Ovary (tissue), 3 donors: ENCODE data around the gene PRKAG1.

Experiments used
- EP300 ChIP-seq: sonication (generic); formaldehyde crosslinking; IDR thresholded peaks from one replicate; pipeline ENCODE4 v1.6.1; 2017; ENCODE audit warnings: antibody characterized with exemption
- POLR2A ChIP-seq: fragments of 450-650 bp; IDR thresholded peaks from one replicate; pipeline ENCODE4 v1.6.1; 2017; ENCODE audit warnings: antibody characterized with exemption, mild to moderate bottlenecking, moderate library complexity
- TF ChIP-seq, protein P1 (sequence below), 3 donors: fragments of 450-650 bp in 2 of 3; fragments of 200-600 bp in 1 of 3; IDR thresholded peaks; one replicate each; pipeline versions ENCODE4 v1.5.1 to v1.8.0; 2016 to 2022; ENCODE audit warnings: antibody characterized with exemption in 3 of 3, mild to moderate bottlenecking in 1 of 3
- donor health status: DM: no; HTN: no; CAD: no.

DNA sequence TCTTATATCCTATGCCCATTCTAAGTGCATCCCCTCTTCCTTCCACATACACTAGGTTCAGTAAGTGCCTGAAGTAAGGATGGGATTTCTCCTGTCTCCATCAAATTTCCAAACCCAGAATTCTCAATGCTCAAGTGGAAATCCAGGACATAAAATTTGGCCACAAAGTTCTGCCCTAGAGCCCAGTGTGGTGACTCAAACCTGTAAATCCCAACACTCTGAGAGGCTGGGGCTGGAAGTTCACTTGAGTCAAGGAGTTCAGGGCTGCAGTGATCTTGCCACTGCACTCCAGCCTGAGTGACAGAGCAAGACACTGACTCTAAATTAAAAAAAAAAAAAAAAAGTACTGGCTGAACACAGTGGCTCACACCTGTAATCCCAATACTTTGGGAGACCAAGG is 56.8 kb downstream of the PRKAG1 start:
- TF ChIP-seq POLR2A (no peak), EP300 (no peak)
- TF ChIP-seq, protein P1, sequence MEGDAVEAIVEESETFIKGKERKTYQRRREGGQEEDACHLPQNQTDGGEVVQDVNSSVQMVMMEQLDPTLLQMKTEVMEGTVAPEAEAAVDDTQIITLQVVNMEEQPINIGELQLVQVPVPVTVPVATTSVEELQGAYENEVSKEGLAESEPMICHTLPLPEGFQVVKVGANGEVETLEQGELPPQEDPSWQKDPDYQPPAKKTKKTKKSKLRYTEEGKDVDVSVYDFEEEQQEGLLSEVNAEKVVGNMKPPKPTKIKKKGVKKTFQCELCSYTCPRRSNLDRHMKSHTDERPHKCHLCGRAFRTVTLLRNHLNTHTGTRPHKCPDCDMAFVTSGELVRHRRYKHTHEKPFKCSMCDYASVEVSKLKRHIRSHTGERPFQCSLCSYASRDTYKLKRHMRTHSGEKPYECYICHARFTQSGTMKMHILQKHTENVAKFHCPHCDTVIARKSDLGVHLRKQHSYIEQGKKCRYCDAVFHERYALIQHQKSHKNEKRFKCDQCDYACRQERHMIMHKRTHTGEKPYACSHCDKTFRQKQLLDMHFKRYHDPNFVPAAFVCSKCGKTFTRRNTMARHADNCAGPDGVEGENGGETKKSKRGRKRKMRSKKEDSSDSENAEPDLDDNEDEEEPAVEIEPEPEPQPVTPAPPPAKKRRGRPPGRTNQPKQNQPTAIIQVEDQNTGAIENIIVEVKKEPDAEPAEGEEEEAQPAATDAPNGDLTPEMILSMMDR (IDR thresholded peaks at IDR 0.05), result no peak
